ENCODE results near the gene WDR4. TPM values are rescaled to one million over a fixed set of nuclear protein-coding genes. Genes with fewer than 3 reads are reported as not detected.

WDR4 gene
- polyA plus RNA-seq, 2 of the 4 experiments (the other 2 are of a cell fraction) = 25.2 to 35.0 TPM

DNA sequence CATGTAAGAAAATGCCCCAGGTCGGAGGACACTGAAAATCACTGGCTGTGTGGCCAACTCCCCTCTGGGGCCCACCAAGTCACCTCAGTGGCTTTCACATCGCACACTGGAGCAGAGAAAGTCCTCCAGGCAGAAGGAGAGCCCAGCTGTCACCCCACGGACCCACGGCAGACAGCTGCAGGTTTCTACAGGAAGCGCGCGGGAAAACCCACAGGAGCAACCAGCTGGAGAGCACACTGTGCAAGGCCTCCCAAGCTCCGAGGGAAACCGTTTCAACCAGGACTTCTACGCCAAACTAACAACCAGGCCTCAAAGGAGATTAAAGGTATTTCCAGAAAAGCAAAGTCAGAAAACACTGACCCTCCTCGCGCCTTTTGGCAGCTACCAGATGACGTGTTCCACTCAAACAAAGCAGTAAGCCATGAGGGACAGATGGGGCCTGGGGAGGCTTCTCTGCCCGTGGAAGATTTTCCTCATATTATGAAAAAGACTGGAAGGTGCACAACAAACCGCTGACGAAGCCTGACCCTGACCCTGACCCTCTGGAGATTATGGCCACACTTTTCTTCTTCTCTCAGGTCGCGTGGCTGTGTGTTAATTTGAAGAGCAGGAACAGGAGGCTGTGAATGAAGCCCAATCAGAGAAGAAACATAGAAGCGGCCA lies 21.0 kb downstream of the WDR4 start (continued):
- TF ChIP-seq EP300 (IDR thresholded peaks at IDR 0.05) = no peak
- TF ChIP-seq, protein P1, sequence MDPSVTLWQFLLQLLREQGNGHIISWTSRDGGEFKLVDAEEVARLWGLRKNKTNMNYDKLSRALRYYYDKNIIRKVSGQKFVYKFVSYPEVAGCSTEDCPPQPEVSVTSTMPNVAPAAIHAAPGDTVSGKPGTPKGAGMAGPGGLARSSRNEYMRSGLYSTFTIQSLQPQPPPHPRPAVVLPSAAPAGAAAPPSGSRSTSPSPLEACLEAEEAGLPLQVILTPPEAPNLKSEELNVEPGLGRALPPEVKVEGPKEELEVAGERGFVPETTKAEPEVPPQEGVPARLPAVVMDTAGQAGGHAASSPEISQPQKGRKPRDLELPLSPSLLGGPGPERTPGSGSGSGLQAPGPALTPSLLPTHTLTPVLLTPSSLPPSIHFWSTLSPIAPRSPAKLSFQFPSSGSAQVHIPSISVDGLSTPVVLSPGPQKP (IDR thresholded peaks at IDR 0.05; ENCODE audit: low read depth, low read length) = no peak
- TF ChIP-seq TP53 (CRISPR knock-in tag; IDR thresholded peaks at IDR 0.05) = no peak
- TF ChIP-seq ZFP36 (IDR thresholded peaks at IDR 0.05; ENCODE audit: borderline replicate concordance, partially characterized antibody) = no peak
- no peak for TF ChIP-seq MAFK (IDR thresholded peaks at IDR 0.05; ENCODE audit: partially characterized antibody)
- no peak for TF ChIP-seq BHLHE40 (IDR thresholded peaks at IDR 0.05; ENCODE audit: low read depth, low read length)
- no peak for TF ChIP-seq SMC3 (IDR thresholded peaks at IDR 0.05)
- no peak for TF ChIP-seq RCOR1 (IDR thresholded peaks at IDR 0.05; ENCODE audit: low read depth, low read length)
- no peak for TF ChIP-seq JUN (IDR thresholded peaks at IDR 0.05)
- TF ChIP-seq EHF (CRISPR knock-in tag; IDR thresholded peaks at IDR 0.05) = no peak
- TF ChIP-seq KDM5A (IDR thresholded peaks at IDR 0.05) = no peak
- no peak for TF ChIP-seq CEBPB (IDR thresholded peaks at IDR 0.05)

DNA sequence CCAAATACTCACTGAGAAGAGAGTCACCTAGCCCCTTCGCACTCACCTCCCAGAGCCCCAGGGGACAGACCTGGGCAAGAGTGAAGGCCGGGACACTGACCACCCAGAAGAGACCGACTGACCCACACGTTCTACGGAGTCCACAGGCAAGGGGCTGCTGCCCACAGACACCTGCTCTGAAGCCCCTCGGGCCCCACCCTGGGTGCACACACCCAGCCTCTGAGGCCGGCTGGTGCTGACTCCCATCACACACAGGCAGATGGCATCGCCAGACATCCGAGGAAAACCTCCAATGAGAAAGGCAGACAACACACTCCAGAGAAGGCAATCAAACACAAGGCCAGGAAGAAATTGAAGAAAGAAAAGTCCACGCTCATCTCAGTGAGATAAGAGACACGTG lies 22.1 kb downstream of the WDR4 start:
- CTCF ChIA-PET = no interaction called here
- Histone ChIP-seq H3K27ac (no peak overlapping the region), H3K9me3 (no peaks in the 10 kb centered on the region), H3K4me1 (no peaks in the 10 kb centered on the region), H3K4me2 (no peak overlapping the region), H3K4me3 (no peak overlapping the region)
- WGBS (ENCODE audit: missing lambda C conversion rate) = 95% methylated on average over 11 of the region's 11 CpGs
- no peak for DNase-seq (ENCODE audit: low read depth in 1 of 2, low spot score in 1 of 2)
- ATAC-seq = no peak
- POLR2A ChIA-PET = no interaction called here
- no peak for FAIRE-seq
- no peak for TF ChIP-seq RARB (CRISPR knock-in tag; IDR thresholded peaks at IDR 0.05)
- TF ChIP-seq, protein P2, sequence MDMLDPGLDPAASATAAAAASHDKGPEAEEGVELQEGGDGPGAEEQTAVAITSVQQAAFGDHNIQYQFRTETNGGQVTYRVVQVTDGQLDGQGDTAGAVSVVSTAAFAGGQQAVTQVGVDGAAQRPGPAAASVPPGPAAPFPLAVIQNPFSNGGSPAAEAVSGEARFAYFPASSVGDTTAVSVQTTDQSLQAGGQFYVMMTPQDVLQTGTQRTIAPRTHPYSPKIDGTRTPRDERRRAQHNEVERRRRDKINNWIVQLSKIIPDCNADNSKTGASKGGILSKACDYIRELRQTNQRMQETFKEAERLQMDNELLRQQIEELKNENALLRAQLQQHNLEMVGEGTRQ (IDR thresholded peaks at IDR 0.05) = no peak
- no peak for TF ChIP-seq TFCP2L1 (CRISPR knock-in tag; IDR thresholded peaks at IDR 0.05)
- no peak for TF ChIP-seq HOXA7 (CRISPR knock-in tag; IDR thresholded peaks at IDR 0.05)
- TF ChIP-seq, protein P3, sequence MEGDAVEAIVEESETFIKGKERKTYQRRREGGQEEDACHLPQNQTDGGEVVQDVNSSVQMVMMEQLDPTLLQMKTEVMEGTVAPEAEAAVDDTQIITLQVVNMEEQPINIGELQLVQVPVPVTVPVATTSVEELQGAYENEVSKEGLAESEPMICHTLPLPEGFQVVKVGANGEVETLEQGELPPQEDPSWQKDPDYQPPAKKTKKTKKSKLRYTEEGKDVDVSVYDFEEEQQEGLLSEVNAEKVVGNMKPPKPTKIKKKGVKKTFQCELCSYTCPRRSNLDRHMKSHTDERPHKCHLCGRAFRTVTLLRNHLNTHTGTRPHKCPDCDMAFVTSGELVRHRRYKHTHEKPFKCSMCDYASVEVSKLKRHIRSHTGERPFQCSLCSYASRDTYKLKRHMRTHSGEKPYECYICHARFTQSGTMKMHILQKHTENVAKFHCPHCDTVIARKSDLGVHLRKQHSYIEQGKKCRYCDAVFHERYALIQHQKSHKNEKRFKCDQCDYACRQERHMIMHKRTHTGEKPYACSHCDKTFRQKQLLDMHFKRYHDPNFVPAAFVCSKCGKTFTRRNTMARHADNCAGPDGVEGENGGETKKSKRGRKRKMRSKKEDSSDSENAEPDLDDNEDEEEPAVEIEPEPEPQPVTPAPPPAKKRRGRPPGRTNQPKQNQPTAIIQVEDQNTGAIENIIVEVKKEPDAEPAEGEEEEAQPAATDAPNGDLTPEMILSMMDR (IDR thresholded peaks at IDR 0.05) = no peak
- TF ChIP-seq, protein P4, sequence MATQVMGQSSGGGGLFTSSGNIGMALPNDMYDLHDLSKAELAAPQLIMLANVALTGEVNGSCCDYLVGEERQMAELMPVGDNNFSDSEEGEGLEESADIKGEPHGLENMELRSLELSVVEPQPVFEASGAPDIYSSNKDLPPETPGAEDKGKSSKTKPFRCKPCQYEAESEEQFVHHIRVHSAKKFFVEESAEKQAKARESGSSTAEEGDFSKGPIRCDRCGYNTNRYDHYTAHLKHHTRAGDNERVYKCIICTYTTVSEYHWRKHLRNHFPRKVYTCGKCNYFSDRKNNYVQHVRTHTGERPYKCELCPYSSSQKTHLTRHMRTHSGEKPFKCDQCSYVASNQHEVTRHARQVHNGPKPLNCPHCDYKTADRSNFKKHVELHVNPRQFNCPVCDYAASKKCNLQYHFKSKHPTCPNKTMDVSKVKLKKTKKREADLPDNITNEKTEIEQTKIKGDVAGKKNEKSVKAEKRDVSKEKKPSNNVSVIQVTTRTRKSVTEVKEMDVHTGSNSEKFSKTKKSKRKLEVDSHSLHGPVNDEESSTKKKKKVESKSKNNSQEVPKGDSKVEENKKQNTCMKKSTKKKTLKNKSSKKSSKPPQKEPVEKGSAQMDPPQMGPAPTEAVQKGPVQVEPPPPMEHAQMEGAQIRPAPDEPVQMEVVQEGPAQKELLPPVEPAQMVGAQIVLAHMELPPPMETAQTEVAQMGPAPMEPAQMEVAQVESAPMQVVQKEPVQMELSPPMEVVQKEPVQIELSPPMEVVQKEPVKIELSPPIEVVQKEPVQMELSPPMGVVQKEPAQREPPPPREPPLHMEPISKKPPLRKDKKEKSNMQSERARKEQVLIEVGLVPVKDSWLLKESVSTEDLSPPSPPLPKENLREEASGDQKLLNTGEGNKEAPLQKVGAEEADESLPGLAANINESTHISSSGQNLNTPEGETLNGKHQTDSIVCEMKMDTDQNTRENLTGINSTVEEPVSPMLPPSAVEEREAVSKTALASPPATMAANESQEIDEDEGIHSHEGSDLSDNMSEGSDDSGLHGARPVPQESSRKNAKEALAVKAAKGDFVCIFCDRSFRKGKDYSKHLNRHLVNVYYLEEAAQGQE (IDR thresholded peaks at IDR 0.05) = no peak
- no peak for TF ChIP-seq RAD21 (conservative IDR thresholded peaks at IDR 0.05 in 1 of 2, IDR thresholded peaks at IDR 0.05 in 1 of 2)
- TF ChIP-seq FOXS1 (CRISPR knock-in tag; IDR thresholded peaks at IDR 0.05) = no peak
- TF ChIP-seq RCOR1 (IDR thresholded peaks at IDR 0.05; ENCODE audit: low read depth, low read length) = no peak
- no peak for TF ChIP-seq PHF8 (IDR thresholded peaks at IDR 0.05; ENCODE audit: borderline replicate concordance, low read depth)
- TF ChIP-seq, protein P5, sequence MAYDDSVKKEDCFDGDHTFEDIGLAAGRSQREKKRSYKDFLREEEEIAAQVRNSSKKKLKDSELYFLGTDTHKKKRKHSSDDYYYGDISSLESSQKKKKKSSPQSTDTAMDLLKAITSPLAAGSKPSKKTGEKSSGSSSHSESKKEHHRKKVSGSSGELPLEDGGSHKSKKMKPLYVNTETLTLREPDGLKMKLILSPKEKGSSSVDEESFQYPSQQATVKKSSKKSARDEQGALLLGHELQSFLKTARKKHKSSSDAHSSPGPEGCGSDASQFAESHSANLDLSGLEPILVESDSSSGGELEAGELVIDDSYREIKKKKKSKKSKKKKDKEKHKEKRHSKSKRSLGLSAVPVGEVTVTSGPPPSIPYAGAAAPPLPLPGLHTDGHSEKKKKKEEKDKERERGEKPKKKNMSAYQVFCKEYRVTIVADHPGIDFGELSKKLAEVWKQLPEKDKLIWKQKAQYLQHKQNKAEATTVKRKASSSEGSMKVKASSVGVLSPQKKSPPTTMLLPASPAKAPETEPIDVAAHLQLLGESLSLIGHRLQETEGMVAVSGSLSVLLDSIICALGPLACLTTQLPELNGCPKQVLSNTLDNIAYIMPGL (CRISPR knock-in tag; IDR thresholded peaks at IDR 0.05; ENCODE audit: borderline replicate concordance) = no peak
- no peak for TF ChIP-seq POLR2AphosphoS2 (conservative IDR thresholded peaks at IDR 0.05; ENCODE audit: low read length)
- no peak for TF ChIP-seq ZFP36 (IDR thresholded peaks at IDR 0.05; ENCODE audit: borderline replicate concordance, partially characterized antibody)
- TF ChIP-seq ZC3H11A (IDR thresholded peaks at IDR 0.05) = no peak
- TF ChIP-seq POLR2A (IDR thresholded peaks at IDR 0.05; ENCODE audit: low read length) = no peak

Measured in A549 (cell line).